ENCODE data around the gene SAC3D1. TPM values are rescaled to one million over a fixed set of nuclear protein-coding genes. Genes with fewer than 3 reads are reported as not detected.

Gene SAC3D1
- total RNA-seq, 1 experiment from 2014 or later, result 4.8 TPM

DNA sequence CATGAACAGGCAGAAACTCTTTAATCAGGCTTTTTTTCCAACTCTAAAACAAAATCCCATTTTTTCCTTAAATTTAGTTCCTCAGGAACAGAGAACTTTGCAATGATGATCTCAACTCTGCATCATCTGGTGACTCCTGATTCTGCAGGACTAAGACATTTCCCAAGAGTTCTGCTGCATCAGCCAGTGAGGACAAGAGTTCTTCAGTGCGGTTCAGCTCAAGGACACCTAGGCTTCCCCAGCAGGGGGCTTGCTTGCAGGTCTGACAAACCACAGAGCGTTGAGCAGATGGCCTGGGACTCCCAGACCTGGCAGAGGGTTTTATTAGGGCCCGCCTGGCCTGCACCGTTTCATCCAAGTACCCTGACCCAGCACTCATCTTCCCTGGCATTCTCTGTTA is 36.4 kb downstream of the SAC3D1 start:
- in situ Hi-C loops (cut with HindIII; ENCODE audit: low pct_unique_long_range_greater_than_20kb, low sequenced_read_pairs), result no loop called here
- no peak for DNase-seq (ENCODE audit: low read depth, low spot score)

DNA sequence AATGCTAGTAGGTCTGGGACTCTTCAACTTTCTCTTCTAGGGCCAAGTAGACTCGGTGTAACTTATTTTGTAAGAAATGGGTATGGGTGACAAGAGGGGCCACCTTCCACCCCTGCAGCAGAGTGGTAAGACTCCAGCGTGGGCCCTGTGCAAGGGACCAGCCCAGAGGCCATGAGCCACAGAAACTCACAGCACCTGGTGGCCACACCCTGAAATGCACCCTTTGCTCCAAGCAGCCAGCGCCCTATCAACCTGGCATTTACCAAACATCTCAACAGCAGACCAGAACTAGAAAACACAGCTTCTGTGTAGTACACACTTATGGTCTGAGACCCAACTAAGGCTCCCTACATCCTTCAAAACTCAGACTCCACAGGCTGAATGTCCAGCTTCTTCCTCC is 37.1 kb downstream of the SAC3D1 start:
- peak; percentile 56 for DNase-seq (ENCODE audit: low read depth, low spot score)
- in situ Hi-C loops (cut with HindIII; ENCODE audit: low pct_unique_long_range_greater_than_20kb, low sequenced_read_pairs), result no loop called here

GRCh38 chr11:65078786-65079342 is 37.9 kb downstream of the SAC3D1 start:
- no peak for DNase-seq (ENCODE audit: low read depth, low spot score)
- in situ Hi-C loops (cut with HindIII; ENCODE audit: low pct_unique_long_range_greater_than_20kb, low sequenced_read_pairs), result no loop called here

DNA sequence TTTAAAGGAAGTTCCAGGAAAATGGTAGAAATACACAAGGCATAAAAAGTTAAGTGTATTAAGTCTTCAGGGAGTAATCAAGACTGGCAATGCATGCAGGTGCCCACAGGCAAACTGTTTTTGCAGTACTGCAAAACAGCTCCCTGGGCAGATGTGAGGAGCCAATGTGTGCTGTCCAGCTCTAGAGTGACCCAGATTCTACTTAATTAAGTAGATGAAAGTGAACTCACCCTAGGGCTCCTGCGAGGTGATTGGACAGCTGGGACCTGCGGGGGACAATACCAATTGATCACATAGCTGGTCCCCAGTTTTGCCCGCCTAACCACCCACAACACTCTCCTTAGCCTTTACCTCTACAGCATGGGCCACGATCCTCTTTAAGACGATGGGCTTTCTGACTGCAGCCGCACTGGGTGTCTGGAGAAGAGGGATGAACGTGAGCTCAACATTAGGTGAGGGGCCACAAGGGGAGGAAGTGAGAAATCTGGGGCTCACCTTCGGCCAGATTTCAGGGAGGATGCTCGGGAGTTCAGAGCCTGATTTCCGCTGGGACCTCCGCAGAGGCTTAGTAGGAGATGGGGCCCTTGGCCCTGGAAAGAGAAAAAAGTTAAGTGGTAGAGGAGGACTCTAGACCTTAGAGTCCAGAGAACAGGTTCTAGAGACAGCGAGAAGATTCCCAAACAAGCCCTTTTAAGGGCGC is 42.3 kb downstream of the SAC3D1 start:
- DNase-seq (ENCODE audit: low read depth, low spot score), result no peak
- in situ Hi-C loops (cut with HindIII; ENCODE audit: low pct_unique_long_range_greater_than_20kb, low sequenced_read_pairs), result no loop called here

DNA sequence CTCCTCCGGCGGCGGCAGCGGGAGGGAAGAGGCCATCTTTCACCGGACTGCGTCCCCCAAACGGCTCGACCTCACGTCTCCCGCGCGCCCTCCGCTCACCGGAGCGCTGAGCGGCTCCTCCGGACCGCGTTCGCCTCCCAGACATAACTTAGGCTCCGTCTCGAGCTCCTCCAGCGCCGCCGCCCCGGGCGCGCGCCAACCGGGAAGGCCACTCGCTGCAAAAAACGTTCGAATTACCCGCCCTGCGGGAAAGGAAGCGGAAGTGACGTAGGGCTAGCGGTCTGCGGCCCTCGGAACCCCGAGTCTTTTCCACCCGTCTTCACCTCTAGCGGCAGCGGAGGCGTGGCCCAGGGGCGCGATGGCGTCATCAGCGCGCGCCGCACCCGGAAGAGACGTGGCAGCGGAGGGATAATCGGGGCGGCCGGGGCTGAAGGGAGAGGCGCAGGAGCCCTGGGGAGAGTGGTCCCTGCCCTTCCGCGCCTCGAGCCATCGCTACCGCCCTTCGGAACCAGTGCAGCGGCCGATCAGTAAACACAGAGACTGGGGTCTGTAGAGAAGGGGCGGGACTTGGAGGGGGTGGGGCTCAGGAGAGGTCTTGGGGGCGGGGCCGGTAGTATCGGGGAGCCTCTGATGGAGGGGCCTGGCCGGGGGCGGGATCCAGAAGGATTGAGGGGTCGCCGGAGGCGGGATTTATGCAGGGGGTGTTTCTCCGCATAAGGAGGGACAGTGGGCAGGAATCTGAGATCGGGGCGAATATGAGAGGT is 43.0 kb downstream of the SAC3D1 start, which contains the start of the genes CDCA5 and ZFPL1:
Gene CDCA5, minus strand, starts transcription at position 207 of the 764 bp plus-strand sequence. Its CDS starts 62 bp downstream, at position 145.
Gene ZFPL1, plus strand, starts transcription at position 389 of the 764 bp plus-strand sequence. CDS start 477 bp downstream, outside the sequence.
- in situ Hi-C loops (cut with HindIII; ENCODE audit: low pct_unique_long_range_greater_than_20kb, low sequenced_read_pairs), result no loop called here

DNA sequence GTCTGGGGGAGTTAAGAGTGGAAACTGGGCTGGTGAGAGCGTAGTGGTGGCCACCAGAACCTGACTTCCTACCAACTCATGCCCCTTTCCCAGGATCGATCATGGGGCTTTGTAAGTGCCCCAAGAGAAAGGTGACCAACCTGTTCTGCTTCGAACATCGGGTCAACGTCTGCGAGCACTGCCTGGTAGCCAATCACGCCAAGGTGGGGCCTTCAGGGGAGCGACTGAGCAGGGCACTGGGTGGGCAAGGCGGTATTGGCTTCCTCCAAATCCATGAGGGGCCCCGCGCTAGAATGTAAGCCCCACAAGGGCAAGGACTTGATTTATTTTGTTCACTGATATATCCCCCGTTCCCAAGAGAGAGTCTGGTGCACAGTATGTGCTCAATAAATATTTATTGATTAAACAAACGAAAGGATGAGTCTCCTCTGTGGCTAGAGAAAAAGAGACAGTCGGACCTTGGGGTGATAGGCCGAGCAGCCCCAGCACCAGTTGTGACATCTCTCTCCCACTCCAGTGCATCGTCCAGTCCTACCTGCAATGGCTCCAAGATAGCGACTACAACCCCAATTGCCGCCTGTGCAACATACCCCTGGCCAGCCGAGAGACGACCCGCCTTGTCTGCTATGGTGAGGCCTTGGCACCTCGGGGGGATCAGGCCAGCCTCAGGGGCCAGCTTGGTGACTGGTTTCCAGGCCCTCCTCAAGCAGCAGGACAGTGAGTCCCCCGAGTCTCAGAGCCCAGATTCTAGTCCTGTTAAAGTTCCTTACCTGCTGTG is 43.8 kb downstream of the SAC3D1 start:
- in situ Hi-C loops (cut with HindIII; ENCODE audit: low pct_unique_long_range_greater_than_20kb, low sequenced_read_pairs), result no loop called here
- no peak for DNase-seq (ENCODE audit: low read depth, low spot score)

More for the DNA sequence above, 43.0 kb downstream of the SAC3D1 start, which contains the start of the genes CDCA5 and ZFPL1:
- peak; percentile 91 for DNase-seq (ENCODE audit: low read depth, low spot score)

DNA sequence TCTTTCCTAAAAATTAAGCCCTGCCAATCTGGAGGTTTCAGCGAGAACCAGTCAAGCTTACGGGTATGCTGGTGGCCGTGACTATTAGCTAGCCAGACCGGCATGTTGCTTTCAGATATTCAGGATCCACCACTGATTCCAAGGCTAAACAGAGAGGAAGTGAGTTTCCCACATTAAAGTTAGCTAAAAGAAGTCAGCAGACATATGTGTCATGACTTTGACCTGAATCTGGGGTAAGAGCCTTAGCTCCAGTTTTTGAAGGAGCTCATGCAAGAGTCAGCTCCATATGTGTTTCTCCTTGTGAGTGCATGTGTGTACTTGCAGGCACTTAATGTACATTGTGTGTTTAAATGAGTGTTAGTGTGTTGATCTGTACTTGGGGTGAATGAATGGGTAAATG is 44.4 kb downstream of the SAC3D1 start:
- in situ Hi-C loops (cut with HindIII; ENCODE audit: low pct_unique_long_range_greater_than_20kb, low sequenced_read_pairs), result no loop called here
- no peak for DNase-seq (ENCODE audit: low read depth, low spot score)

- DNase-seq (ENCODE audit: low read depth, low spot score), result no peak
Observed at GRCh38 chr11:65086809-65087208, 45.8 kb downstream of the SAC3D1 start.

GRCh38 chr11:65087216-65087615 is 46.2 kb downstream of the SAC3D1 start:
- no peak for DNase-seq (ENCODE audit: low read depth, low spot score)
- in situ Hi-C loops (cut with HindIII; ENCODE audit: low pct_unique_long_range_greater_than_20kb, low sequenced_read_pairs), result no loop called here

More at GRCh38 chr11:65086809-65087208, 45.8 kb downstream of the SAC3D1 start:
- in situ Hi-C loops (cut with HindIII; ENCODE audit: low pct_unique_long_range_greater_than_20kb, low sequenced_read_pairs), result no loop called here

- no peak for DNase-seq (ENCODE audit: low read depth, low spot score)
- in situ Hi-C loops (cut with HindIII; ENCODE audit: low pct_unique_long_range_greater_than_20kb, low sequenced_read_pairs), result no loop called here
Observed at GRCh38 chr11:65087827-65088226, 46.8 kb downstream of the SAC3D1 start.

DNA sequence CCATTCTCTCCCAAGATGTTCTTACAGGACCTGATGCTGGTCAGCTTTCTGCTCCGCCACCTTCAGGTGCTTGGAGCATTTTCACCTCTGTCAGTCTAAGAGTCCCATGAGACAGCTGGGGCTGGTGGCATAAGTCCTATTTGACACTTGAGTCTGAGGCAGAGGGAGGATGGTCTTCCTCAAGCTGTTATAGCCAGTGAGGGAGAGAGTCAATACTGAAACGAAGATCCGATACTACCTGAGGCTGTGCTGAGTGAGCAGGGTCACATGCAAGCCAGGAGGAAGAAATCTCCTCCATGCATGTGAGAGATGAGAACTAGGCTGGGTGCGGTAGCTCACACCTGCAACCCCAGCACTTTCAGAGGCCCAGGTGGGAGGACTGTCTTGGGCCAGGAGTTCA is 48.6 kb downstream of the SAC3D1 start:
- in situ Hi-C loops (cut with HindIII; ENCODE audit: low pct_unique_long_range_greater_than_20kb, low sequenced_read_pairs), result no loop called here
- DNase-seq (ENCODE audit: low read depth, low spot score), result no peak

DNA sequence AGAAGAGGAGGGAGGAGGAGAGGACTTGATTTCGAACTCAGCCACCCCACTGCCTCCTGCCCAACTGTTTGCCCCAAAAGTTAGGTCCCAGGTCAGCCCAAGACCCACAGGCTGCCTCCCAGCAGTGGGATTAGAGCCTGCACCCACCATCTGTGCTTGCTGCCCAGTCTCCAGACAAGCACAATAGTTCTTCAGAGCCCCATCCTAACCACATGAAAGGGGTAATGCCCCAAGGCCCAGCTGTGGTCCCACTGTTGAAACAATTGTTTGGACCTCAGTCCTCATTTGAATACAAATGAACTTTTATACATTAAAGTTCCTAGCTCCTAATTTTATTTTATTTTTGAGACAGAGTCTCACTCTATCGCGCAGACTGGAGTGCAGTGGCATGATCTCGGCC is 49.6 kb downstream of the SAC3D1 start:
- in situ Hi-C loops (cut with HindIII; ENCODE audit: low pct_unique_long_range_greater_than_20kb, low sequenced_read_pairs), result no loop called here
- DNase-seq (ENCODE audit: low read depth, low spot score), result no peak

Small RNAs within 50 kb of the gene (small RNA-seq; reads per million reads assigned to genes)
- gene MIR6879 (0 reads per million in 2 experiments), gene SNX15 (0 reads per million in 2 experiments)

Other genes starting within 250 kb of the SAC3D1 start
- gene MAP4K2, start 238.0 kb upstream of the SAC3D1 start, total RNA-seq (2014; rRNA removed; shearing (Covaris generic)), result 14.9 and 16.3 TPM in 2 replicates
- 8.5 and 9.1 TPM in 2 replicates for gene MEN1, start 230.7 kb upstream of the SAC3D1 start, total RNA-seq (2014; rRNA removed; shearing (Covaris generic))
- gene CDC42BPG, start 196.6 kb upstream of the SAC3D1 start, total RNA-seq (2014; rRNA removed; shearing (Covaris generic)), result 1.1 and 1.6 TPM in 2 replicates
- 9.7 and 12.6 TPM in 2 replicates for gene EHD1, start 162.6 kb upstream of the SAC3D1 start, total RNA-seq (2014; rRNA removed; shearing (Covaris generic))
- 5.2 and 8.1 TPM in 2 replicates for gene ATG2A, start 124.0 kb upstream of the SAC3D1 start, total RNA-seq (2014; rRNA removed; shearing (Covaris generic))
- gene PPP2R5B, start 116.5 kb upstream of the SAC3D1 start, total RNA-seq (2014; rRNA removed; shearing (Covaris generic)), result 8.4 and 13.3 TPM in 2 replicates
- not detected in 2 replicates for gene GPHA2, start 105.3 kb upstream of the SAC3D1 start, total RNA-seq (2014; rRNA removed; shearing (Covaris generic))
- gene MAJIN, start 69.1 kb upstream of the SAC3D1 start, total RNA-seq (2014; rRNA removed; shearing (Covaris generic)), result not detected in 2 replicates
- gene BATF2, start 44.2 kb upstream of the SAC3D1 start, total RNA-seq (2014; rRNA removed; shearing (Covaris generic)), result 0.43 and 0.45 TPM in 2 replicates
- 88.5 and 88.6 TPM in 2 replicates for gene ARL2, start 27.1 kb upstream of the SAC3D1 start, total RNA-seq (2014; rRNA removed; shearing (Covaris generic))
- 6.2 and 7.4 TPM in 2 replicates for gene SNX15, start 13.8 kb upstream of the SAC3D1 start, total RNA-seq (2014; rRNA removed; shearing (Covaris generic))
- gene NAALADL1, start 17.3 kb downstream of the SAC3D1 start, total RNA-seq (2014; rRNA removed; shearing (Covaris generic)), result not detected in 2 replicates
- gene CDCA5, start 42.8 kb downstream of the SAC3D1 start, total RNA-seq (2014; rRNA removed; shearing (Covaris generic)), result 18.8 and 21.7 TPM in 2 replicates
- gene ZFPL1, start 43.0 kb downstream of the SAC3D1 start, total RNA-seq (2014; rRNA removed; shearing (Covaris generic)), result 22.2 and 23.8 TPM in 2 replicates
- 86.9 and 92.9 TPM in 2 replicates for gene VPS51, start 55.0 kb downstream of the SAC3D1 start, total RNA-seq (2014; rRNA removed; shearing (Covaris generic))
- gene TM7SF2, start 70.7 kb downstream of the SAC3D1 start, total RNA-seq (2014; rRNA removed; shearing (Covaris generic)), result 3.4 and 5.3 TPM in 2 replicates
- 7.5 and 8.1 TPM in 2 replicates for gene ZNHIT2, start 76.5 kb downstream of the SAC3D1 start, total RNA-seq (2014; rRNA removed; shearing (Covaris generic))
- gene FAU, start 80.9 kb downstream of the SAC3D1 start, total RNA-seq (2014; rRNA removed; shearing (Covaris generic)), result 196 and 229 TPM in 2 replicates
- 52.2 and 53.9 TPM in 2 replicates for gene MRPL49, start 81.1 kb downstream of the SAC3D1 start, total RNA-seq (2014; rRNA removed; shearing (Covaris generic))
- gene SYVN1, start 93.3 kb downstream of the SAC3D1 start, total RNA-seq (2014; rRNA removed; shearing (Covaris generic)), result 8.9 and 12.2 TPM in 2 replicates
- not detected in 2 replicates for gene SPDYC, start 129.0 kb downstream of the SAC3D1 start, total RNA-seq (2014; rRNA removed; shearing (Covaris generic))
- 40.5 and 54.5 TPM in 2 replicates for gene CAPN1, start 140.7 kb downstream of the SAC3D1 start, total RNA-seq (2014; rRNA removed; shearing (Covaris generic))
- gene POLA2, start 220.8 kb downstream of the SAC3D1 start, total RNA-seq (2014; rRNA removed; shearing (Covaris generic)), result 5.1 and 19.5 TPM in 2 replicates